Mesothelial cell of epicardium (in vitro differentiated cells): ENCODE data around the gene BAX. TPM values are rescaled to one million over a fixed set of nuclear protein-coding genes. Genes with fewer than 3 reads are reported as not detected.
"Not testable (repeated sequence)": the region's sequence is repeated elsewhere in the genome, so short reads cannot be mapped to it uniquely, and the experiment has no call there.

Experiments
- DNase-seq, 2 experiments: peaks; one replicate each; pipeline ENCODE4 v3.0.0; 2021; ENCODE audit warnings: low spot score in 2 of 2; ENCODE audit not compliant: unreplicated experiment in 2 of 2
- H3K27ac Mint-ChIP-seq: 2 replicates; pipeline ENCODE4 v1.8.0; 2021; ENCODE audit warnings: mixed read lengths
- H3K27me3 Mint-ChIP-seq: 2 replicates; pipeline ENCODE4 v1.8.0; 2021; ENCODE audit warnings: low read depth, mixed read lengths
- H3K36me3 Mint-ChIP-seq: 2 replicates; pipeline ENCODE4 v1.8.0; 2021; ENCODE audit warnings: mixed read lengths
- H3K4me1 Mint-ChIP-seq: 2 replicates; pipeline ENCODE4 v1.8.0; 2021; ENCODE audit warnings: mixed read lengths
- H3K4me3 Mint-ChIP-seq: 2 replicates; pipeline ENCODE4 v1.8.0; 2021; ENCODE audit warnings: mild to moderate bottlenecking, moderate library complexity, mixed read lengths
- H3K9me3 Mint-ChIP-seq: 2 replicates; pipeline ENCODE4 v1.8.0; 2021; ENCODE audit warnings: mixed read lengths
- total RNA-seq: library from RNA; stranded (reverse); gene quantifications from 3 replicates; pipeline ENCODE4 v1.2.1, GENCODE V29; 2021
- TF ChIP-seq, protein P1 (sequence below): fragments of 200-600 bp; sonication (generic); IDR thresholded peaks from one replicate; pipeline ENCODE4 v1.5.0; 2021; ENCODE audit warnings: antibody characterized with exemption; ENCODE audit not compliant: unreplicated experiment

BAX gene
- total RNA-seq, 1 donor from 2014 or later: 119 TPM

DNA sequence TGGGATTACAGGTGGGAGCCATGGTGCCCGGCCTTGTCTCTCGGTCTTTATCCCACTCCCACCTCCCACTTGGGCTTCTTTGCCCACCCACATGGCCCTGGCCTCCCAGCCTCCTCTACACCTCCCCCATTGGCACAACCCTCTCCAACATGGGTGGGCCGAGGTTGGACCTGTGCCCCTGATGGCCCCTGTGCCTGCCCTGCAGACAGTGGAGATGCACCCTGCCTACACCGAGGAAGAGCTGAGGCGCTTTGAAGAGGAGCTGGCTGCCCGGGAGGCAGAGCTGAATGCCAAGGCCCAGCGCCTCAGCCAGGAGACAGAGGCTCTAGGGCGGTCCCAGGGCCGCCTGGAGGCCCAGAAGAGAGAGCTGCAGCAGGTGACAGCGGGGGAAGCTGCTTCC is 33.7 kb upstream of the BAX start:
- no peak overlapping the region for H3K27ac Mint-ChIP-seq
- TF ChIP-seq, protein P1, sequence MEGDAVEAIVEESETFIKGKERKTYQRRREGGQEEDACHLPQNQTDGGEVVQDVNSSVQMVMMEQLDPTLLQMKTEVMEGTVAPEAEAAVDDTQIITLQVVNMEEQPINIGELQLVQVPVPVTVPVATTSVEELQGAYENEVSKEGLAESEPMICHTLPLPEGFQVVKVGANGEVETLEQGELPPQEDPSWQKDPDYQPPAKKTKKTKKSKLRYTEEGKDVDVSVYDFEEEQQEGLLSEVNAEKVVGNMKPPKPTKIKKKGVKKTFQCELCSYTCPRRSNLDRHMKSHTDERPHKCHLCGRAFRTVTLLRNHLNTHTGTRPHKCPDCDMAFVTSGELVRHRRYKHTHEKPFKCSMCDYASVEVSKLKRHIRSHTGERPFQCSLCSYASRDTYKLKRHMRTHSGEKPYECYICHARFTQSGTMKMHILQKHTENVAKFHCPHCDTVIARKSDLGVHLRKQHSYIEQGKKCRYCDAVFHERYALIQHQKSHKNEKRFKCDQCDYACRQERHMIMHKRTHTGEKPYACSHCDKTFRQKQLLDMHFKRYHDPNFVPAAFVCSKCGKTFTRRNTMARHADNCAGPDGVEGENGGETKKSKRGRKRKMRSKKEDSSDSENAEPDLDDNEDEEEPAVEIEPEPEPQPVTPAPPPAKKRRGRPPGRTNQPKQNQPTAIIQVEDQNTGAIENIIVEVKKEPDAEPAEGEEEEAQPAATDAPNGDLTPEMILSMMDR: no peak
- no peak for DNase-seq
- H3K4me1 Mint-ChIP-seq: no peaks in the 10 kb centered on the region
- H3K4me3 Mint-ChIP-seq: no peak overlapping the region
- H3K27me3 Mint-ChIP-seq: no peaks in the 10 kb centered on the region
- H3K36me3 Mint-ChIP-seq: peaks cover 20% of the 10 kb centered on the region
- no peaks in the 10 kb centered on the region for H3K9me3 Mint-ChIP-seq

DNA sequence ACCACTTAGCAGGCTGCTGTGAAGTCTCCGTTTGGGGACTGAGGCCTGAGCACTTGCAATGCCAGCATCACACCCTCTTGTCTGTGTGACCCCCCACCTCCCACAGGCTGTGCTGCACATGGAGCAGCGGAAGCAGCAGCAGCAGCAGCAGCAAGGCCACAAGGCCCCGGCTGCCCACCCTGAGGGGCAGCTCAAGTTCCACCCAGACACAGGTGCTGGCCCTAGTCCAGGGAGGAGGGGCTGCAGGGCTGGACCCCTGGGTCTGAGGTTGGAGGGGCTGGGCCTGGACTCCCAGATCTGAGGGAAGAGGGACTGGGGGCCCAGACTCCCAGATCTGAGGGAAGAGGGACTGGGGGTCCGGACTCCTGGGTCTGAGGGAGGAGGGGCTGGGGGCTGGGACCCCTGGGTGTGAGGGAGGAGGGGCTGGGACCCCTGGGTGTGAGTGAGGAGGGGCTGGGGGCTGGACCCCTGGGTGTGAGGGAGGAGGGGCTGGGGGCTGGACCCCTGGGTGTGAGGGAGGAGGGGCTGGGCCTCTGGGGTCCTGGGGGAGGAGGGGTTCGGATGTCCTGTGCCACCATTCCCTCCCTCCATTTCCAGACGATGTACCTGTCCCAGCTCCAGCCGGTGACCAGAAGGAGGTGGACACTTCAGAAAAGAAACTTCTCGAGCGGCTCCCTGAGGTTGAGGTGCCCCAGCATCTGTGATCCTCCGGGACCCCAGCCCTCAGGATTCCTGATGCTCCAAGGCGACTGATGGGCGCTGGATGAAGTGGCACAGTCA is 32.8 kb upstream of the BAX start:
- Mint-ChIP-seq H3K27ac (no peak overlapping the region), H3K27me3 (no peaks in the 10 kb centered on the region), H3K4me3 (no peak overlapping the region), H3K9me3 (no peaks in the 10 kb centered on the region), H3K36me3 (peaks cover 18% of the 10 kb centered on the region), H3K4me1 (peaks cover 6% of the 10 kb centered on the region)
- DNase-seq: no peak
- TF ChIP-seq, protein P1: no peak

DNA sequence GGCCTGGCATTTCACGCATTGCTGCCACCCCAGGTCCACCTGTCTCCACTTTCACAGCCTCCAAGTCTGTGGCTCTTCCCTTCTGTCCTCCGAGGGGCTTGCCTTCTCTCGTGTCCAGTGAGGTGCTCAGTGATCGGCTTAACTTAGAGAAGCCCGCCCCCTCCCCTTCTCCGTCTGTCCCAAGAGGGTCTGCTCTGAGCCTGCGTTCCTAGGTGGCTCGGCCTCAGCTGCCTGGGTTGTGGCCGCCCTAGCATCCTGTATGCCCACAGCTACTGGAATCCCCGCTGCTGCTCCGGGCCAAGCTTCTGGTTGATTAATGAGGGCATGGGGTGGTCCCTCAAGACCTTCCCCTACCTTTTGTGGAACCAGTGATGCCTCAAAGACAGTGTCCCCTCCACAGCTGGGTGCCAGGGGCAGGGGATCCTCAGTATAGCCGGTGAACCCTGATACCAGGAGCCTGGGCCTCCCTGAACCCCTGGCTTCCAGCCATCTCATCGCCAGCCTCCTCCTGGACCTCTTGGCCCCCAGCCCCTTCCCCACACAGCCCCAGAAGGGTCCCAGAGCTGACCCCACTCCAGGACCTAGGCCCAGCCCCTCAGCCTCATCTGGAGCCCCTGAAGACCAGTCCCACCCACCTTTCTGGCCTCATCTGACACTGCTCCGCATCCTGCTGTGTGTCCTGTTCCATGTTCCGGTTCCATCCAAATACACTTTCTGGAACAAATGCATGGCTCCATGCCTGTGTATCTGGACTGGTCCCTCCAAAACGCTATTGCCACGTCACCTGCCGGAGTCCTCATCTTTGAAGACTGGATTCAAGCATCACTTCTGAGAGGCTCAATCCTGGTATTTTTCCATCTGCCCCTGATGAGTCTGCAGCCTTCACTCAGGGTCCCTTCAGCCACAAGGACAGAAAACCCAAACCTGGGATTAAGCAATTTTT is 31.9 kb upstream of the BAX start:
- Mint-ChIP-seq H3K4me1 (peaks cover 8% of the 10 kb centered on the region), H3K36me3 (peaks cover 18% of the 10 kb centered on the region), H3K4me3 (no peak overlapping the region), H3K27ac (no peak overlapping the region), H3K9me3 (no peaks in the 10 kb centered on the region), H3K27me3 (no peaks in the 10 kb centered on the region)
- TF ChIP-seq, protein P1: no peak
- DNase-seq: no peak

DNA sequence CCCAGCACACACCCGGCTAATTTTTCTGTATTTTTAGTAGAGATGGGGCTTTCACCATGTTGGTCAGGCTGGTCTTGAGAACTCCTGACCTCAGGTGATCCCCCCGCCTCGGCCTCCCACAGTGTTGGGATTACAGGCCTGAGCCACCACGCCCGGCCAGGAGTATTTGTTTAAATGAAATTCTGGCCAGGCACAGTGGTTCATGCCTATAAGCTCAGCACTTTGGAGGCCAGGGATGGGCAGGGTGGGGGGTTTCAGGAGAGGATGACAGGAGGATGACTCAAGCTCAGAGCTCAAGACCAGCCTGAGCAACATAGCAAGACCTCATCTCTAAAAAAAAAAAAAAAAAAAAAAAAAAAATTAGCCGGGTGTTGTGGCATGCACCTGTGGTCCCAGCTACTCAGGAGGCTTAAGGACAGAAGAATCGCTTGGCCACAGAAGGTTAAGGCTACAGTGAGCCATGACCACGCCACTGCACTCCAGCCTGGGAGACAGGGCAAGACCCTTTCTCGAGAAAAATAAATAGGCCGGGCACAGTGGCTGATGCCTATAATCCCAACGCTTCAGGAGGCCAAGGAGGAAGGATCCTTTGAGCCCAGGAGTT is 29.3 kb upstream of the BAX start:
- Mint-ChIP-seq H3K4me3 (no peak overlapping the region), H3K27me3 (no peaks in the 10 kb centered on the region), H3K9me3 (no peaks in the 10 kb centered on the region), H3K4me1 (peaks cover 8% of the 10 kb centered on the region), H3K27ac (no peak overlapping the region), H3K36me3 (peaks cover 12% of the 10 kb centered on the region)
- DNase-seq: no peak
- TF ChIP-seq, protein P1: no peak

DNA sequence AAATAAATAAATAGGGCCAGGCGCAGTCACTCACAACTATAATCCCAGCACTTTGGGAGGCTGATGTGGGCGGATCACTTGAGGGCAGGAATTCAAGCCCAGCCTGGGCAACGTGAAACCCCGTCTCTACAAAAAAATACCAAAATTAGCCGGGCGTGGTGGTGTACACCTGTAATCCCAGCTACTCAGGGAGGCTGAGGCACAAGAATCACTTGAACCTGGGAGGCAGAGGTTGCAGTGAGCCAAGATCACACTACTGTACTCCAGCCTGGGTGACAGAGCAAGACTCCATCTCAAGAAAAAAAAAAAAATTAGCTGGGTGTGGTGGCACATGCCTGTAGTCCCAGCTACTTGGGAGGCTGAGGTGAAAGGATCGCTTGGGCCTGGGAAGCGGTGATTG is 28.8 kb upstream of the BAX start:
- not testable (repeated sequence) for H3K27me3 Mint-ChIP-seq, H3K27ac Mint-ChIP-seq, H3K9me3 Mint-ChIP-seq, H3K4me3 Mint-ChIP-seq, DNase-seq, H3K4me1 Mint-ChIP-seq
- peaks cover 12% of the 10 kb centered on the region for H3K36me3 Mint-ChIP-seq
